Measurements from ENCODE around the gene CRK. TPM values are rescaled to one million over a fixed set of nuclear protein-coding genes. Genes with fewer than 3 reads are reported as not detected.

The CRK gene
- total RNA-seq, 1 donor from 2014 or later: 70.4 TPM

- H3K27ac Mint-ChIP-seq (ENCODE audit: unreplicated experiment): no peak overlapping the region
- DNase-seq (ENCODE audit: low spot score): no peak
These were observed 39.6 kb downstream of the CRK start for GRCh38 chr17:1416414-1416813.

GRCh38 chr17:1414634-1415033 lies 41.4 kb downstream of the CRK start:
- Mint-ChIP-seq H3K27ac (ENCODE audit: unreplicated experiment) (no peak overlapping the region), H3K27me3 (ENCODE audit: low read depth) (no peaks in the 10 kb centered on the region), H3K4me1 (ENCODE audit: low read depth) (peaks cover 20% of the 10 kb centered on the region), H3K4me3 (ENCODE audit: unreplicated experiment) (no peak overlapping the region), H3K36me3 (ENCODE audit: low read depth) (peaks cover 8% of the 10 kb centered on the region), H3K9me3 (ENCODE audit: low read depth) (no peaks in the 10 kb centered on the region)
- DNase-seq (ENCODE audit: low spot score): peak; percentile 50
- no peak for TF ChIP-seq CTCF (IDR thresholded peaks at IDR 0.05)

More at GRCh38 chr17:1416414-1416813, 39.6 kb downstream of the CRK start:
- Mint-ChIP-seq H3K36me3 (ENCODE audit: low read depth) (peaks cover 12% of the 10 kb centered on the region), H3K9me3 (ENCODE audit: low read depth) (no peaks in the 10 kb centered on the region), H3K4me3 (ENCODE audit: unreplicated experiment) (no peak overlapping the region), H3K27me3 (ENCODE audit: low read depth) (no peaks in the 10 kb centered on the region), H3K4me1 (ENCODE audit: low read depth) (peaks cover 20% of the 10 kb centered on the region)
- TF ChIP-seq CTCF (IDR thresholded peaks at IDR 0.05): no peak

GRCh38 chr17:1414001-1414574 lies 41.9 kb downstream of the CRK start:
- TF ChIP-seq CTCF (IDR thresholded peaks at IDR 0.05): no peak
- peak; percentile 30 for DNase-seq (ENCODE audit: low spot score)
- H3K27me3 Mint-ChIP-seq (ENCODE audit: low read depth): no peaks in the 10 kb centered on the region
- peaks cover 8% of the 10 kb centered on the region for H3K36me3 Mint-ChIP-seq (ENCODE audit: low read depth)
- H3K27ac Mint-ChIP-seq (ENCODE audit: unreplicated experiment): no peak overlapping the region
- H3K4me3 Mint-ChIP-seq (ENCODE audit: unreplicated experiment): no peak overlapping the region
- H3K4me1 Mint-ChIP-seq (ENCODE audit: low read depth): peaks cover 20% of the 10 kb centered on the region
- no peaks in the 10 kb centered on the region for H3K9me3 Mint-ChIP-seq (ENCODE audit: low read depth)

GRCh38 chr17:1413281-1413791 lies 42.7 kb downstream of the CRK start:
- TF ChIP-seq CTCF (IDR thresholded peaks at IDR 0.05): no peak
- no peaks in the 10 kb centered on the region for H3K9me3 Mint-ChIP-seq (ENCODE audit: low read depth)
- no peak overlapping the region for H3K4me3 Mint-ChIP-seq (ENCODE audit: unreplicated experiment)
- H3K27ac Mint-ChIP-seq (ENCODE audit: unreplicated experiment): peak overlapping the region; percentile 41
- peaks cover 20% of the 10 kb centered on the region for H3K4me1 Mint-ChIP-seq (ENCODE audit: low read depth)
- DNase-seq (ENCODE audit: low spot score): peak; percentile 43
- H3K36me3 Mint-ChIP-seq (ENCODE audit: low read depth): peaks cover 8% of the 10 kb centered on the region
- no peaks in the 10 kb centered on the region for H3K27me3 Mint-ChIP-seq (ENCODE audit: low read depth)

GRCh38 chr17:1412185-1413110 lies 43.6 kb downstream of the CRK start:
- Mint-ChIP-seq H3K9me3 (ENCODE audit: low read depth) (no peaks in the 10 kb centered on the region), H3K4me3 (ENCODE audit: unreplicated experiment) (no peak overlapping the region), H3K27ac (ENCODE audit: unreplicated experiment) (no peak overlapping the region), H3K4me1 (ENCODE audit: low read depth) (peaks cover 20% of the 10 kb centered on the region), H3K36me3 (ENCODE audit: low read depth) (peaks cover 6% of the 10 kb centered on the region), H3K27me3 (ENCODE audit: low read depth) (no peaks in the 10 kb centered on the region)
- TF ChIP-seq CTCF (IDR thresholded peaks at IDR 0.05): no peak
- DNase-seq (ENCODE audit: low spot score): peak; percentile 63

Data from chondrocyte (in vitro differentiated cells).